Upper lobe of left lung (tissue), 4 donors: ENCODE measurements around the gene MAJIN.

Source experiments
- CTCF ChIP-seq, 6 experiments: fragments of 450-650 bp in 4 of 6; fragments of 200-600 bp in 2 of 6; sonication (generic) in 2 of 6; IDR thresholded peaks; one replicate each; pipeline ENCODE4 v1.5.1; 2016 to 2019; ENCODE audit warnings: antibody characterized with exemption in 6 of 6
- POLR2A ChIP-seq, 4 donors: fragments of 450-650 bp; IDR thresholded peaks; one replicate each; pipeline ENCODE4 v1.5.1; 2016 to 2017; ENCODE audit warnings: antibody characterized with exemption in 4 of 4, mild to moderate bottlenecking in 2 of 4

- no peak for TF ChIP-seq POLR2A (IDR thresholded peaks at IDR 0.05)
- TF ChIP-seq CTCF (IDR thresholded peaks at IDR 0.05): no peak
These were observed 31.4 kb upstream of the MAJIN start for GRCh38 chr11:65003282-65003681.
